Effector memory CD4-positive, alpha-beta T cell (primary cell): Measurements from ENCODE around the gene CCL25.

ENCODE experiments used
- DNase-seq, 3 donors: peaks; one replicate each; pipeline ENCODE4 v3.0.0-alpha.2; 2020
- H3K27ac ChIP-seq: 2 replicates; pipeline ENCODE4 v1.7.0; 2013; ENCODE audit warnings: mild to moderate bottlenecking, low read length, moderate library complexity; ENCODE audit not compliant: insufficient read depth, poor library complexity, severe bottlenecking
- H3K27me3 ChIP-seq: replicated peaks from 2 replicates; pipeline ENCODE4 v1.7.0; 2013; ENCODE audit warnings: mild to moderate bottlenecking, low read length; ENCODE audit not compliant: insufficient read depth, control insufficient read depth, poor library complexity, severe bottlenecking
- H3K36me3 ChIP-seq: 2 replicates; pipeline ENCODE4 v1.7.0; 2013; ENCODE audit warnings: mild to moderate bottlenecking, low read length, moderate library complexity; ENCODE audit not compliant: control insufficient read depth, insufficient read depth
- H3K4me1 ChIP-seq: 2 replicates; pipeline ENCODE4 v1.7.0; 2013; ENCODE audit warnings: low read length, mild to moderate bottlenecking; ENCODE audit not compliant: control insufficient read depth, insufficient read depth, poor library complexity, severe bottlenecking
- H3K4me3 ChIP-seq: 2 replicates; pipeline ENCODE4 v1.7.0; 2013; ENCODE audit warnings: low read length, low read depth, mild to moderate bottlenecking; ENCODE audit not compliant: insufficient read depth, poor library complexity, severe bottlenecking
- H3K9me3 ChIP-seq: 2 replicates; pipeline ENCODE4 v1.7.0; 2013; ENCODE audit warnings: mild to moderate bottlenecking, low read length, moderate library complexity; ENCODE audit not compliant: control insufficient read depth

The CCL25 gene

DNA sequence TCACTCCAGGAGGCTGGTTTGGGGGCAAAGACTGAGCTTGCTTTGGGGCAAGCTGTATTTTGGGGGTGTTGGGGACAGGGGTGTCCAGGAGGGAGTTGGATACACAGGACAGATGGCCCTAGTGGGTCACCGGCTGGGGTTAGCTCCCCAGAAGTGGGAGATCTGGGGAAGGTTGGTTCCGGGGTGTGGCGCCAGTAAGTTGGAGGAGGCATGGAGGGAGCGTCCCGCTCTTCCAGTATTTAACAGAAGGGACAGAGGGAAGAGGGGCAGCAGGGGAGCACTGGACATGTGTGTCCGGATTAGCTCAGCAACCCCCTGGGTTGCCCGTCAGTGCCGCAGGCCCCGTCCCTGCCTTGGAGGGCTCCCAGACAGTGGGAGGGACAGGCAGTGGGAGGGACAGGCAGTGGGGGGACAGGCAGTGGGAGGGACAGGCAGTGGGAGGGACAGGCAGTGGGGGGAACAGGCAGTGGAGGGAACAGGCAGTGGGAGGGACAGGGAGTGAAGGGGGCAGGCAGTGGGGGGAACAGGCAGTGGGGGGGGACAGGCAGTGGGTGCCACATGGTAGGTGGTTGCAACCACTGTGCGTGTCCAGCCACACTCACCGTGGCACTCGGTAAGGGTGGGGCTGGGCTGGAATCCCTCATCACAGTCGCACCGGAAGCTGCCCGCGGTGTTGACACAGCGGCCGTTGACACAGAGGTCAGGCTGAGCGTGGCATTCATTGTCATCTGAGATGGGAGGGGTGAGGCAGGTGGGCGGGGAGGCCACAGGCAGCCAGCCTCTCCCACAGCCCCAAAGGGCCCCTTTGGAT is 33.2 kb downstream of the CCL25 start:
- no peak overlapping the region for H3K4me3 ChIP-seq
- H3K4me1 ChIP-seq: no peaks in the 10 kb centered on the region
- no peak overlapping the region for H3K27ac ChIP-seq
- H3K27me3 ChIP-seq: no peaks in the 10 kb centered on the region
- H3K9me3 ChIP-seq: no peaks in the 10 kb centered on the region
- no peak for DNase-seq
- no peaks in the 10 kb centered on the region for H3K36me3 ChIP-seq

DNA sequence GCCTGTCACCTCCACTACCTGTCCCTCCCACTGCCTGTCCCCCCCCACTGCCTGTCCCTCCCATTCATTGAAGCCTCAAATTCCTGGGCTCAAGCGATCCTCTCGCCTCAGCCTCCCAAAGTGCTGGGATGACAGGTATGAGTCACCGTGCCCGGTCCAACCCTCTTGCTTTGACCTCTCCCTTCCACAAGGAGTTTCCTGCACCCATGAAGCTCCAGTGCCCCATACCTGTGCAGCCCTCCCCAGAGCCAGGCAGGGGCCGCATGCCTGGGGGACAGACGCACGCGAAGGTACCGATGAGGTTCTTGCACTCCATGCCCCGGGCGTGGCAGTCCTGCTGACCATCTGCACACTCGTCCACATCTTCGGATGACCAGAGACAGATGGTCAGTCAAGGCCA is 34.3 kb downstream of the CCL25 start:
- Histone ChIP-seq H3K27ac (no peak overlapping the region), H3K36me3 (no peaks in the 10 kb centered on the region), H3K4me3 (no peak overlapping the region), H3K4me1 (no peaks in the 10 kb centered on the region), H3K9me3 (no peaks in the 10 kb centered on the region), H3K27me3 (no peaks in the 10 kb centered on the region)
- DNase-seq: no peak

DNA sequence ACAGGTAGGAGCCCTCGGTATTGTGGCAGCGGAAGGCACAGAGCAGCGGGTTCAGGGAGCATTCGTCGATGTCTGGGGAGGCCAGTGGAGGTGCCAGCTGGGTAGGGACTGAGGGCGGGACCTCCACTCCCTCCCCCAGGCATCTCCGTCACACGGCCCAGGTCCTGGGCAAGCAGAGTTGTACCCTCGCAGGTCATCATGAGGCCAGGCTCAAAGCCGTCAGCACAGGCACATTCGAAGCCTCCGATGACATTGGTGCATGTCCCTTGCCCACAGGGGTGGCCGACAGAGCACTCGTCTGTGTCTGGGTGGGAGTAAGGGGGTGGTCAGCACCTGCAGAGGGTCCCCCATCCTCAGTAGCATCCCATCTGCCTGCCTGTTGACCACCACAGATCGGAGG is 35.3 kb downstream of the CCL25 start:
- no peak for DNase-seq
- Histone ChIP-seq H3K9me3 (no peaks in the 10 kb centered on the region), H3K4me3 (no peak overlapping the region), H3K27ac (no peak overlapping the region), H3K4me1 (no peaks in the 10 kb centered on the region), H3K36me3 (no peaks in the 10 kb centered on the region), H3K27me3 (no peaks in the 10 kb centered on the region)

DNA sequence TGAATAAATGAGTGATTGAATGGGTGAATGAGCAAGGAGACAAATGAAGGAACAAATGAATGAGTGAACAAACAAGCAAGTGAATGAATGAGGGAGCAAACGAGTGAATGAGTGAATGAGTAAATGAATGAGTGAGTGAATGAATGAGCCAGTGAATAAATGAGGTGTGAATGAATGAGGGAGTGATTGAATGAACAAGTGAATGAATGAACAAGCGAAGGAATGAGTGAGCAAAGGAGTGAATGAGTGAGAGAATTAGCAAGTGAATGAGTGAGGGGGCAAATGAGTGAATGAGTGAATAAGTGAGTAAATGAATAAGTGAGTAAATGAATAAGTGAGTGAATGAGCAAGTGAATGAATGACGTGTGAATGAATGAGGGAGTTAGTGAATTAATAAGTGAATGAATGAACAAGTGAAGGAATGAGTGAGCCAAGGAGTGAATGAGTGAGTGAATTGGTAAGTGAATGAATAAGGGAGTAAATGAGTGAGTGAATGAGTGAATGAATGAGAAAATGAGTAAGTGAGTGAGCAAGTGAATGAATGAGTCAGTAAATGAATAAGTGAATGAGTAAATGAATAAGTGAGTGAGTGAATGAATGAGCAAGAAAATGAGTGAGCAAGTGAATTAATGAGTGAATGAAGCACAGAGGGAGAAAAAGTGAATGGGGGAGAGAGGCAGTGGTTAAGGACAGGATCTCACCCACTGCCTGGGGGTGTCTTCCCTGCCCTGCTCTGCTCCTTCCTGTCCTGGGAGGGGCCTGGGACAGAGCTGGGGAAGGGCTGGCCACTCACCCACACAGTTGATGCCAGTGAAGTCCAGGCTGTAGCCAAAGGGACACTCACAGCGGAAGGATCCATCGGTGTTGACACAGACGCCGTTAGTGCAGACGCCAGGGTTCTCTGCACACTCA is 36.4 kb downstream of the CCL25 start:
- no peaks in the 10 kb centered on the region for H3K36me3 ChIP-seq
- H3K4me1 ChIP-seq: no peaks in the 10 kb centered on the region
- no peak overlapping the region for H3K4me3 ChIP-seq
- H3K27me3 ChIP-seq: no peaks in the 10 kb centered on the region
- no peak for DNase-seq
- H3K27ac ChIP-seq: no peak overlapping the region
- H3K9me3 ChIP-seq: no peaks in the 10 kb centered on the region

DNA sequence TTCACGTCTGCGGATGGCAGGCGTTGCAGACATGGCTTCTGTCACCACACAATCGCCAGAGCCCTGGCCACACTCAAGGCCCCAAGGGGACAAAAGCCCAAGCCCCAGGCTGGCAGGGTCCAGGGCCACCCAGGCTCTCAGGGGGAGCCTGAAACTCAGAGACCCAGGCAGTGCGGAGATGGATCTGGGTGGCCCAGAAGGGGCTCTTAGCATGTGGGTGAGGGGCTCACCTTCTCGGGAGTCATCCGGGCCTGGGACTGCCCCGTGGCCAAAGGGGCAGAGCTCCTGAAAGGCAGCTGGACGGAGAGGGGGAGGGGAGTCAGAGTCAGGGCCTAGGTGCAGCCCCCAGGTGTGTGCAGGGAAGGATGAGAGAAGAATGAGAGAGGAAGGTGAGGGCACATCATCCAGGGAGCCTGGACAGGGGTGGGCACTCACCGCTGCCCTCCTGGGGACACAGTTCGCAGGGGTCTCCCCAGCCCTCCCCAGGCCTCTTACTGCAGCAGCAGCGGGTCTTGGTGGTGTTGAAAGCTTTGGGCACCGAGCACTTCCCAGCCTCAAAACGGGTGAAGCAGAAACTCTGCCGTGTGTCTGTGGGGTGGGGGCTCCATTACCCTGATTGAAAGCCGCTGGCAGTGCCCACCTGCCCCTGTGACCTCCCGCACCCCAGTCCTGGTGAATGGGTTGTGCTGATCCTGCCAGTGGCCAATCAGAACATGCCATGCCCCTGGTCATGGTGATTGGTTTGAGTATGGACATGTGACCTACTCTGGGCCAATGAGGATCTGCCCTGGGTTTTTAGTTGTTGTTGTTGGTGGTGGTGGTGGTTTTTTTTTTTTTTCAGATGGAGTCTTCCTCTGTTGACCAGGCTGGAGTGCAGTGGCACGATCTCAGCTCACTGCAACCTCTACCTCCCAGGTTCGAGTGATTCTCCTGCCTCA is 37.4 kb downstream of the CCL25 start:
- H3K27me3 ChIP-seq: no peaks in the 10 kb centered on the region
- H3K4me1 ChIP-seq: no peaks in the 10 kb centered on the region
- DNase-seq: no peak
- peaks cover 5% of the 10 kb centered on the region for H3K9me3 ChIP-seq
- no peaks in the 10 kb centered on the region for H3K36me3 ChIP-seq
- no peak overlapping the region for H3K4me3 ChIP-seq
- no peak overlapping the region for H3K27ac ChIP-seq

DNA sequence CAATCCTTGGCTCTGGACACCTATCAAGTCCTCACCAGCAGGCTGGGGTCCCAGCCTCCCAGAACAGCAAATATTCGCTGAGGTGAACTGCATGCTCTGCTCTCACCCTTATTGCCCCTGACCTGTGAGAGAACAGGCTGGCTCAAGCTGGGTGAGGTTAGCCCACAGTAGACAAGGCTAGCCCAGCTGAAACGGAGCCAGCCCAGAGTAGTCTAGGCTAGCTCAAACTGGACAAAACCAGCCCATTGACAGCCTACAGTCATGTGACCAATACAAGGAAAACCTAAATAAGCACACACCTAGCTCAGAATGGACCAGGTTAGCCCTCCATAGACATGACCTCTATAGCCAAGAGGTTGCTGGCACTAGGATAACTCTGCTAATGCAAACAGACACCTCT is 38.4 kb downstream of the CCL25 start:
- H3K9me3 ChIP-seq: peaks cover 14% of the 10 kb centered on the region
- no peak overlapping the region for H3K4me3 ChIP-seq
- H3K27ac ChIP-seq: no peak overlapping the region
- no peak for DNase-seq
- no peaks in the 10 kb centered on the region for H3K4me1 ChIP-seq
- no peaks in the 10 kb centered on the region for H3K27me3 ChIP-seq
- no peaks in the 10 kb centered on the region for H3K36me3 ChIP-seq

DNA sequence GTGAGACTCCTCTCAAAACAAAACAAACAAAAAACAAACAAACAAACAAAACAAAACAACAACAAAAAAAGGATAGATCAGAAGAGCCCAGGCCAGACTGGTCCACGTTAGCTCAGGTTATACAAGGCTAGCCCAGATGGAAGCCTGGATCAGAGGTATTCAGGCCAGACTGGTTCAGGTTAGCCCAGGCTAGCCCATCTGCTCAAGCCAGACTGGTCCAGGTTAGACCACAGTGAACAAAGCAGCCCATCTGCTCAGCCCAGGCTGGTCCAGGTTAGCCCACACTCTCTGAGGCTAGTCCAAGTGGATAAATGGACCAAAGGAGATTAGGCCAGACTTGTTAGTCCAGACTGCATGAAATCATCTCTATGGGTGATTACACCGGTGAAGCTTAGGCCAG is 41.2 kb downstream of the CCL25 start:
- DNase-seq: no peak
- Histone ChIP-seq H3K4me3 (no peak overlapping the region), H3K36me3 (no peaks in the 10 kb centered on the region), H3K9me3 (peaks cover 20% of the 10 kb centered on the region), H3K27me3 (no peaks in the 10 kb centered on the region), H3K27ac (no peak overlapping the region), H3K4me1 (no peaks in the 10 kb centered on the region)

DNA sequence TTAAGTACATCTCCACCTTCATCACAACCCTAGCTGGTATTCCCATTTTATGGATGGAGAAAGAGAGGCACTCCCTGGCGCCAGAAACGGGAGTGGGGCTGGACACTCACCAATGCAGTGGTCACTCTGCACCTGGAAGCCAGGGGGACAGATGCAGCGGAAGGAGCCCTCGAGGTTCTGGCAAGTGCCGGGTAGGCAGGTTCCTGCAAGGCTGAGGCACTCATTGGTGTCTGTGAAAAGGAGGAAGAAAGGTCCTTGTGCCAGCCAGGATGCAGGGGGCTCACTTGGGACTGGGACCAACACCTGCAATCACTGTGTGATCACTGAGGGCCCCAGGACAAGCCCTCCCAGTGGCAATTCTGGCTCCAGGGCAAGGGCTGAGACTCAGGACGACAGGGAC is 41.8 kb downstream of the CCL25 start:
- no peak for DNase-seq
- H3K27me3 ChIP-seq: no peaks in the 10 kb centered on the region
- no peaks in the 10 kb centered on the region for H3K36me3 ChIP-seq
- H3K4me1 ChIP-seq: no peaks in the 10 kb centered on the region
- peaks cover 20% of the 10 kb centered on the region for H3K9me3 ChIP-seq
- H3K27ac ChIP-seq: no peak overlapping the region
- H3K4me3 ChIP-seq: no peak overlapping the region

DNA sequence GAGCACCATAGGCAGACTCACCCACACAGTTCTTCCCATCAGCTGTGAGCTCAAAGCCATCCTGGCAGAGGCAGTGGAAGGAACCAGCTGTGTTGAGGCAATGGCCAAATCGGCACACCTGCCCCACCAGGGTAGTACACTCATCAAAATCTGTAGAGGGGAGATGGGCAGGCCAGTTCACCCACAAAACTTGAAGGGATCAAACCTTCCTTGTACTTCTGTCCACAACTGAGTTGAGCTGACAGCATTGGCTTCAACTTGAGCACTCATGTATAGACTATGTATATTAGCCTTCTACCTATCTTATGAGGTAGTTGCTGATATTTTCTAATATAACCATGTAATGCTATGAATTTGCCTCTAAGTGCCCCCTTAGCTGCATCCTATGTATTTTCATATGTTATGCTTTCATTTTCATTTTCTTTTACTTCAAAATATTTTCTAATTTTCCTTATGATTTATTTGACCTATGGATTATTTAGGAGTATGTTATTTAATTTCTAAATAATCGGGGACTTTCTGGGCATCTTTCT is 42.9 kb downstream of the CCL25 start:
- Histone ChIP-seq H3K36me3 (no peaks in the 10 kb centered on the region), H3K4me1 (no peaks in the 10 kb centered on the region), H3K9me3 (peaks cover 20% of the 10 kb centered on the region), H3K4me3 (no peak overlapping the region), H3K27ac (no peak overlapping the region), H3K27me3 (no peaks in the 10 kb centered on the region)
- no peak for DNase-seq
